ENCODE measurements around the gene ZNF284. TPM values are rescaled to one million over a fixed set of nuclear protein-coding genes. Genes with fewer than 3 reads are reported as not detected.
"Not testable (repeated sequence)": the region's sequence is repeated elsewhere in the genome, so short reads cannot be mapped to it uniquely, and the experiment has no call there.

The ZNF284 gene
- total RNA-seq, 2 donors from 2014 or later = 1.9 TPM

- ATAC-seq (peak; percentile 99 to 100), DNase-seq (peak; percentile 93)
- intact Hi-C loops (cut with DNase I) = no loop called here
Measured at GRCh38 chr19:44093931-44094765, 22.2 kb downstream of the ZNF284 start, which contains the start of gene ZNF224. Gene ZNF224, plus strand, starts transcription at chr19:44094361. Its CDS starts 3,513 bp downstream, at chr19:44097874.

GRCh38 chr19:44107751-44108150, 35.8 kb downstream of the ZNF284 start:
- intact Hi-C loops (cut with DNase I) = no loop called here
- ATAC-seq (no peak), DNase-seq (no peak)

GRCh38 chr19:44109458-44109857, 37.5 kb downstream of the ZNF284 start:
- ATAC-seq (no peak), DNase-seq (no peak)
- intact Hi-C loops (cut with DNase I) = no loop called here

- DNase-seq = peak; percentile 37
- ATAC-seq = no peak
- intact Hi-C loops (cut with DNase I) = loop anchor here in 1 of 2 donors (5.0 kb wide), 1 partner anchor 195 kb away; the partner anchor contains the start of gene ZNF235
Measured at GRCh38 chr19:44111910-44112463, 40.0 kb downstream of the ZNF284 start.

- DNase-seq (no peak), ATAC-seq (no peak)
- intact Hi-C loops (cut with DNase I) = loop anchor here in 1 of 2 donors (5.0 kb wide), 1 partner anchor 195 kb away; the partner anchor contains the start of gene ZNF235
Measured at GRCh38 chr19:44112802-44113137, 40.8 kb downstream of the ZNF284 start.

GRCh38 chr19:44113138-44113783, 41.3 kb downstream of the ZNF284 start, which contains the start of gene ZNF225:
Gene ZNF225, plus strand, starts transcription at chr19:44113399. Its CDS starts 2,429 bp downstream, at chr19:44115828.
- ATAC-seq (peak; percentile 99), DNase-seq (peak; percentile 95)
- intact Hi-C loops (cut with DNase I) = loop anchor here in 1 of 2 donors (5.0 kb wide), 1 partner anchor 194 kb away; the partner anchor contains the start of gene ZNF235

- DNase-seq (peak; percentile 30), ATAC-seq (peak in 1 of 2 donors; percentile 2)
- intact Hi-C loops (cut with DNase I) = loop anchor here in 1 of 2 donors (5.0 kb wide), 1 partner anchor 193 kb away; the partner anchor contains the start of gene ZNF235
Measured at GRCh38 chr19:44113784-44114390, 41.9 kb downstream of the ZNF284 start.

GRCh38 chr19:44121162-44121561, 49.2 kb downstream of the ZNF284 start:
- DNase-seq; ATAC-seq; intact Hi-C loops (cut with DNase I): not testable (repeated sequence)

- ATAC-seq (no peak), DNase-seq (no peak)
- intact Hi-C loops (cut with DNase I) = no loop called here
Measured at GRCh38 chr19:44131955-44132354, 60.0 kb downstream of the ZNF284 start.

Other genes starting within 250 kb of the ZNF284 start
- gene ZNF283, start 244.8 kb upstream of the ZNF284 start, total RNA-seq = 10 to 100 TPM in 1 of 2 donors, 1 to 10 TPM in 1; 9.5 to 10.7 TPM
- 1 to 10 TPM; 6.5 to 7.0 TPM for gene ZNF404, start 188.2 kb upstream of the ZNF284 start, total RNA-seq
- 10 to 100 TPM in 1 of 2 donors, 1 to 10 TPM in 1; 8.4 to 10.1 TPM for gene ZNF45, start 136.9 kb upstream of the ZNF284 start, total RNA-seq
- gene ZNF221, start 120.9 kb upstream of the ZNF284 start, total RNA-seq = 1 to 10 TPM; 3.7 to 5.2 TPM
- 1 to 10 TPM; 6.8 to 9.2 TPM for gene ZNF155, start 88.0 kb upstream of the ZNF284 start, total RNA-seq
- 1 to 10 TPM; 3.5 to 3.7 TPM for gene ZNF230, start 69.2 kb upstream of the ZNF284 start, total RNA-seq
- 1 to 10 TPM; 3.5 to 4.0 TPM for gene ZNF222, start 46.8 kb upstream of the ZNF284 start, total RNA-seq
- 1 to 10 TPM; 2.8 to 2.9 TPM for gene ZNF223, start 20.1 kb upstream of the ZNF284 start, total RNA-seq
- 10 to 100 TPM; 11.1 to 13.4 TPM for gene ZNF224, start 22.2 kb downstream of the ZNF284 start, total RNA-seq
- 1 to 10 TPM; 3.2 to 3.3 TPM for gene ZNF225, start 41.2 kb downstream of the ZNF284 start, total RNA-seq
- gene ZNF234, start 69.4 kb downstream of the ZNF284 start, total RNA-seq = 1 to 10 TPM; 8.1 to 9.6 TPM
- gene ZNF226, start 92.9 kb downstream of the ZNF284 start, total RNA-seq = 10 to 100 TPM; 14.9 to 17.8 TPM
- gene ZNF227, start 140.4 kb downstream of the ZNF284 start, total RNA-seq = 10 to 100 TPM; 11.1 to 12.9 TPM
- 1 to 10 TPM; 3.4 to 5.5 TPM for gene ZNF233, start 187.7 kb downstream of the ZNF284 start, total RNA-seq
- 1 to 10 TPM; 3.3 to 4.3 TPM for gene ZNF235, start 232.9 kb downstream of the ZNF284 start, total RNA-seq

Data from left cardiac atrium (tissue), 4 donors.